WTC11 (cell line): ENCODE data around the gene COG5. TPM values are rescaled to one million over a fixed set of nuclear protein-coding genes. Genes with fewer than 3 reads are reported as not detected.

Experiments used
- ATAC-seq: fragments of 200-7000 bp; cut with Tn5 transposase; 2 replicates; pipeline ENCODE4 v1.10.0; 2021; ENCODE audit warnings: mild to moderate bottlenecking, moderate library complexity
- CTCF ChIA-PET: fragments of 300-600 bp; sonication (Branson Sonifier 250); formaldehyde crosslinking; loops from one replicate; lab custom pipeline; 2021; ENCODE audit warnings: antibody characterized with exemption; lab: Charles Lee
- POLR2A ChIA-PET: fragments of 350-600 bp; sonication (Branson Sonifier 250); formaldehyde crosslinking; loops from one replicate; lab custom pipeline; 2021; ENCODE audit warnings: antibody characterized with exemption; lab: Charles Lee
- DNase-seq: peaks from one replicate; pipeline ENCODE4 v3.0.0; 2021; ENCODE audit warnings: low spot score
- H3K27ac Mint-ChIP-seq: 2 replicates; pipeline ENCODE4 v1.8.0; 2021; ENCODE audit warnings: mixed read lengths
- H3K27me3 Mint-ChIP-seq: 2 replicates; pipeline ENCODE4 v1.8.0; 2021; ENCODE audit warnings: low read depth, mild to moderate bottlenecking, moderate library complexity, mixed read lengths
- H3K36me3 Mint-ChIP-seq: 2 replicates; pipeline ENCODE4 v1.8.0; 2021; ENCODE audit warnings: mixed read lengths
- H3K4me1 Mint-ChIP-seq: 2 replicates; pipeline ENCODE4 v1.8.0; 2022; ENCODE audit warnings: mixed read lengths
- H3K4me3 Mint-ChIP-seq: 2 replicates; pipeline ENCODE4 v1.8.0; 2021; ENCODE audit warnings: mild to moderate bottlenecking, moderate library complexity, mixed read lengths
- H3K9me3 Mint-ChIP-seq: 2 replicates; pipeline ENCODE4 v1.8.0; 2021; ENCODE audit warnings: mixed read lengths
- ARID4B ChIP-seq: sonication (generic); formaldehyde crosslinking; IDR thresholded peaks from 2 replicates; pipeline ENCODE4 v1.8.0; 2023; ENCODE audit warnings: missing genetic modification reagents, mild to moderate bottlenecking, borderline replicate concordance
- ATF1 ChIP-seq: sonication (generic); formaldehyde crosslinking; IDR thresholded peaks from 2 replicates; pipeline ENCODE4 v1.8.1; 2023; ENCODE audit warnings: mild to moderate bottlenecking, moderate library complexity, missing genetic modification reagents
- ATF6 ChIP-seq: sonication (generic); formaldehyde crosslinking; IDR thresholded peaks from 2 replicates; pipeline ENCODE4 v1.8.1; 2023; ENCODE audit warnings: mild to moderate bottlenecking, missing genetic modification reagents
- CDX4 ChIP-seq: fragments of 250-450 bp; sonication (Bioruptor Pico); IDR thresholded peaks from 2 replicates; pipeline ENCODE4 v1.9.0; 2021; ENCODE audit warnings: moderate library complexity, mild to moderate bottlenecking, inconsistent platforms, borderline replicate concordance
- E2F4 ChIP-seq: sonication (generic); formaldehyde crosslinking; IDR thresholded peaks from 2 replicates; pipeline ENCODE4 v1.8.1; 2022; ENCODE audit warnings: low read depth, mild to moderate bottlenecking, moderate library complexity, missing genetic modification reagents, borderline replicate concordance
- ETV6 ChIP-seq: sonication (generic); formaldehyde crosslinking; IDR thresholded peaks from 2 replicates; pipeline ENCODE4 v1.8.1; 2022; ENCODE audit warnings: mild to moderate bottlenecking, missing genetic modification reagents
- FOXK1 ChIP-seq: sonication (generic); formaldehyde crosslinking; IDR thresholded peaks from 2 replicates; pipeline ENCODE4 v1.8.0; 2022; ENCODE audit warnings: mild to moderate bottlenecking, moderate library complexity, missing genetic modification reagents
- GABPB1 ChIP-seq: sonication (generic); formaldehyde crosslinking; IDR thresholded peaks from 2 replicates; pipeline ENCODE4 v1.8.1; 2023; ENCODE audit warnings: mild to moderate bottlenecking, missing genetic modification reagents
- MYBL2 ChIP-seq: sonication (generic); formaldehyde crosslinking; IDR thresholded peaks from 2 replicates; pipeline ENCODE4 v1.8.1; 2023; ENCODE audit warnings: mild to moderate bottlenecking, moderate library complexity, missing genetic modification reagents
- SP1 ChIP-seq: sonication (generic); formaldehyde crosslinking; conservative IDR thresholded peaks from 2 replicates; pipeline ENCODE4 v1.8.1; 2022; ENCODE audit warnings: missing genetic modification reagents
- TEAD1 ChIP-seq: sonication (generic); formaldehyde crosslinking; IDR thresholded peaks from 2 replicates; pipeline ENCODE4 v1.8.0; 2022; ENCODE audit warnings: mild to moderate bottlenecking, missing genetic modification reagents
- USF2 ChIP-seq: sonication (generic); formaldehyde crosslinking; IDR thresholded peaks from 2 replicates; pipeline ENCODE4 v1.8.1; 2023; ENCODE audit warnings: mild to moderate bottlenecking, missing genetic modification reagents, moderate library complexity
- total RNA-seq: library from RNA; stranded (reverse); gene quantifications from 3 replicates; pipeline ENCODE4 v1.2.3, GENCODE V29; 2021
- TF ChIP-seq, protein P1 (sequence below): sonication (generic); formaldehyde crosslinking; IDR thresholded peaks from 2 replicates; pipeline ENCODE4 v1.8.0; 2022; ENCODE audit warnings: mild to moderate bottlenecking, missing genetic modification reagents
- TF ChIP-seq, protein P2 (sequence below): sonication (generic); formaldehyde crosslinking; IDR thresholded peaks from 2 replicates; pipeline ENCODE4 v1.8.0; 2023; ENCODE audit warnings: mild to moderate bottlenecking, missing genetic modification reagents
- TF ChIP-seq, protein P3 (sequence below): sonication (generic); formaldehyde crosslinking; IDR thresholded peaks from 2 replicates; pipeline ENCODE4 v1.8.0; 2022; ENCODE audit warnings: mild to moderate bottlenecking, missing genetic modification reagents
- TF ChIP-seq, protein P4 (sequence below): sonication (generic); formaldehyde crosslinking; IDR thresholded peaks from 2 replicates; pipeline ENCODE4 v1.8.0; 2022; ENCODE audit warnings: mild to moderate bottlenecking, missing genetic modification reagents
- TF ChIP-seq, protein P5 (sequence below): sonication (generic); formaldehyde crosslinking; IDR thresholded peaks from 2 replicates; pipeline ENCODE4 v1.8.0; 2022; ENCODE audit warnings: mild to moderate bottlenecking, missing genetic modification reagents

Gene COG5
- total RNA-seq, 1 experiment from 2014 or later: 23.8 TPM

- POLR2A ChIA-PET: interaction anchor here (0.5 to 1.6 kb wide), 5 partner anchors 31 to 884 kb away, joined by 3 to 8 read pairs (median 4); partner anchors contain the start of gene NAMPT
- ATAC-seq (peak; percentile 56), DNase-seq (peak; percentile 94)
- CTCF ChIA-PET: interaction anchor here (0.9 to 3.5 kb wide), 18 partner anchors 13 to 993 kb away, joined by 3 to 29 read pairs (median 4); no protein-coding TSS in a partner anchor
- H3K36me3 Mint-ChIP-seq: peaks cover 2% of the 10 kb centered on the region; the same call in 1 of the 2 replicates
- H3K27me3 Mint-ChIP-seq: no peaks in the 10 kb centered on the region
- H3K27ac Mint-ChIP-seq: peak overlapping the region; percentile 100
- no peaks in the 10 kb centered on the region for H3K9me3 Mint-ChIP-seq
- peak overlapping the region; percentile 94 for H3K4me3 Mint-ChIP-seq
- H3K4me1 Mint-ChIP-seq: peaks cover 52% of the 10 kb centered on the region
- TF ChIP-seq ARID4B (peak; percentile 70; the same call in 1 of the 2 replicates), E2F4 (no peak), MYBL2 (peak; percentile 61; the same call in 1 of the 2 replicates), TEAD1 (peak; percentile 30; the same call in 1 of the 2 replicates), GABPB1 (CRISPR knock-in tag) (peak; percentile 71; the same call in 1 of the 2 replicates), FOXK1 (peak; percentile 91), USF2 (CRISPR knock-in tag) (peak; percentile 95), ETV6 (CRISPR knock-in tag) (peak; percentile 49; the same call in 1 of the 2 replicates), ATF6 (CRISPR knock-in tag) (no peak), SP1 (CRISPR knock-in tag) (peak; percentile 53; the same call in 1 of the 2 replicates), CDX4 (CRISPR knock-in tag) (no peak), ATF1 (CRISPR knock-in tag) (no peak)
- TF ChIP-seq, protein P1, sequence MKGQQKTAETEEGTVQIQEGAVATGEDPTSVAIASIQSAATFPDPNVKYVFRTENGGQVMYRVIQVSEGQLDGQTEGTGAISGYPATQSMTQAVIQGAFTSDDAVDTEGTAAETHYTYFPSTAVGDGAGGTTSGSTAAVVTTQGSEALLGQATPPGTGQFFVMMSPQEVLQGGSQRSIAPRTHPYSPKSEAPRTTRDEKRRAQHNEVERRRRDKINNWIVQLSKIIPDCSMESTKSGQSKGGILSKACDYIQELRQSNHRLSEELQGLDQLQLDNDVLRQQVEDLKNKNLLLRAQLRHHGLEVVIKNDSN: peak; percentile 95
- TF ChIP-seq, protein P2, sequence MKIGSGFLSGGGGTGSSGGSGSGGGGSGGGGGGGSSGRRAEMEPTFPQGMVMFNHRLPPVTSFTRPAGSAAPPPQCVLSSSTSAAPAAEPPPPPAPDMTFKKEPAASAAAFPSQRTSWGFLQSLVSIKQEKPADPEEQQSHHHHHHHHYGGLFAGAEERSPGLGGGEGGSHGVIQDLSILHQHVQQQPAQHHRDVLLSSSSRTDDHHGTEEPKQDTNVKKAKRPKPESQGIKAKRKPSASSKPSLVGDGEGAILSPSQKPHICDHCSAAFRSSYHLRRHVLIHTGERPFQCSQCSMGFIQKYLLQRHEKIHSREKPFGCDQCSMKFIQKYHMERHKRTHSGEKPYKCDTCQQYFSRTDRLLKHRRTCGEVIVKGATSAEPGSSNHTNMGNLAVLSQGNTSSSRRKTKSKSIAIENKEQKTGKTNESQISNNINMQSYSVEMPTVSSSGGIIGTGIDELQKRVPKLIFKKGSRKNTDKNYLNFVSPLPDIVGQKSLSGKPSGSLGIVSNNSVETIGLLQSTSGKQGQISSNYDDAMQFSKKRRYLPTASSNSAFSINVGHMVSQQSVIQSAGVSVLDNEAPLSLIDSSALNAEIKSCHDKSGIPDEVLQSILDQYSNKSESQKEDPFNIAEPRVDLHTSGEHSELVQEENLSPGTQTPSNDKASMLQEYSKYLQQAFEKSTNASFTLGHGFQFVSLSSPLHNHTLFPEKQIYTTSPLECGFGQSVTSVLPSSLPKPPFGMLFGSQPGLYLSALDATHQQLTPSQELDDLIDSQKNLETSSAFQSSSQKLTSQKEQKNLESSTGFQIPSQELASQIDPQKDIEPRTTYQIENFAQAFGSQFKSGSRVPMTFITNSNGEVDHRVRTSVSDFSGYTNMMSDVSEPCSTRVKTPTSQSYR (CRISPR knock-in tag): peak; percentile 92
- TF ChIP-seq, protein P3, sequence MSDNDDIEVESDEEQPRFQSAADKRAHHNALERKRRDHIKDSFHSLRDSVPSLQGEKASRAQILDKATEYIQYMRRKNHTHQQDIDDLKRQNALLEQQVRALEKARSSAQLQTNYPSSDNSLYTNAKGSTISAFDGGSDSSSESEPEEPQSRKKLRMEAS (CRISPR knock-in tag): peak; percentile 55; the same call in 1 of the 2 replicates
- TF ChIP-seq, protein P4, sequence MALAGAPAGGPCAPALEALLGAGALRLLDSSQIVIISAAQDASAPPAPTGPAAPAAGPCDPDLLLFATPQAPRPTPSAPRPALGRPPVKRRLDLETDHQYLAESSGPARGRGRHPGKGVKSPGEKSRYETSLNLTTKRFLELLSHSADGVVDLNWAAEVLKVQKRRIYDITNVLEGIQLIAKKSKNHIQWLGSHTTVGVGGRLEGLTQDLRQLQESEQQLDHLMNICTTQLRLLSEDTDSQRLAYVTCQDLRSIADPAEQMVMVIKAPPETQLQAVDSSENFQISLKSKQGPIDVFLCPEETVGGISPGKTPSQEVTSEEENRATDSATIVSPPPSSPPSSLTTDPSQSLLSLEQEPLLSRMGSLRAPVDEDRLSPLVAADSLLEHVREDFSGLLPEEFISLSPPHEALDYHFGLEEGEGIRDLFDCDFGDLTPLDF (CRISPR knock-in tag): no peak
- TF ChIP-seq, protein P5, sequence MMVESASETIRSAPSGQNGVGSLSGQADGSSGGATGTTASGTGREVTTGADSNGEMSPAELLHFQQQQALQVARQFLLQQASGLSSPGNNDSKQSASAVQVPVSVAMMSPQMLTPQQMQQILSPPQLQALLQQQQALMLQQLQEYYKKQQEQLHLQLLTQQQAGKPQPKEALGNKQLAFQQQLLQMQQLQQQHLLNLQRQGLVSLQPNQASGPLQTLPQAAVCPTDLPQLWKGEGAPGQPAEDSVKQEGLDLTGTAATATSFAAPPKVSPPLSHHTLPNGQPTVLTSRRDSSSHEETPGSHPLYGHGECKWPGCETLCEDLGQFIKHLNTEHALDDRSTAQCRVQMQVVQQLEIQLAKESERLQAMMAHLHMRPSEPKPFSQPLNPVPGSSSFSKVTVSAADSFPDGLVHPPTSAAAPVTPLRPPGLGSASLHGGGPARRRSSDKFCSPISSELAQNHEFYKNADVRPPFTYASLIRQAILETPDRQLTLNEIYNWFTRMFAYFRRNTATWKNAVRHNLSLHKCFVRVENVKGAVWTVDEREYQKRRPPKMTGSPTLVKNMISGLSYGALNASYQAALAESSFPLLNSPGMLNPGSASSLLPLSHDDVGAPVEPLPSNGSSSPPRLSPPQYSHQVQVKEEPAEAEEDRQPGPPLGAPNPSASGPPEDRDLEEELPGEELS: peak; percentile 67; the same call in 1 of the 2 replicates
Measured at GRCh38 chr7:107169120-107170050, 394.3 kb downstream of the COG5 start.
